HG02884 (cell line): ENCODE measurements around the gene COPS3.

Source experiments
- ATAC-seq: cut with Tn5 transposase; IDR thresholded peaks from one replicate; pipeline ENCODE4 v1.9.1; 2021; ENCODE audit warnings: mild to moderate bottlenecking, moderate library complexity; ENCODE audit not compliant: unreplicated experiment

COPS3 gene

DNA sequence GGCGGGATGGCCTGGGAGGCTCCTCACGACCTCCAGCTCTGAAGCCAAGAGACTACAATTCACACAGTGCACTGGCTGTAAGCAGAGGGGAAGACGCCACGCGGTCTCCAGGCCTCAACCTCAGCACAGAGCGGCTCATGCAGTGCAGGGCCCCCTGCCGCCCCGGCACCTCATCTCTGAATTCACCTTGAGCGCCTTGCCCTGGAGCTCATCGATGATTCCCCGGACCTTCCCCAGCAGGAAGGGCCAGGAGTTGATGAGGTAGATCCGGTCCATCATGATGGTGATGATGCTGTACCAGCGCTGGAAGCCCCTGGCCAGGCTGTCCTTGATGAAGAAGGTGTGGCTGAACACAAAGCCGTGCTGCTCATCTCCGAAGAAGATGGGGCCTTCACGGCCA is 57.3 kb downstream of the COPS3 start:
- ATAC-seq: no peak

DNA sequence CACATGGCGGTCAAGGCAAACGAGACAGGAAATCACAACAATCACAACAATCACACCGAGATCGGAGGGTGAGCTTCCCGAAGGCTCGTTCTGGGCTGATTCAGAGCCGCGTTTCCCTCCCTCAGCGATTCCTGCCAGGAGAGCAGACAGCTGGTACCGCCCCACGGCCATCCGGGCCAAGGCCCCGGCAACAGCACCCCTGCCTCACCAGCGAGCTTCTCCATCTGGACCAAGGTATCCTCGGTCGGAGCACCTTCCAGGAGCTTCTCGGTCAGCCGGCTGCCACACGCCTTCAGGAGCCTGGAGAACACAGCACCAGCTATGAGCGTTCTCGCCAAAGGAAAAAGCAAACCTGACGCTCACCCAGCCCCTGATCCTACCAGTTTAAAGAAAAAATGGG is 59.7 kb downstream of the COPS3 start:
- no peak for ATAC-seq

DNA sequence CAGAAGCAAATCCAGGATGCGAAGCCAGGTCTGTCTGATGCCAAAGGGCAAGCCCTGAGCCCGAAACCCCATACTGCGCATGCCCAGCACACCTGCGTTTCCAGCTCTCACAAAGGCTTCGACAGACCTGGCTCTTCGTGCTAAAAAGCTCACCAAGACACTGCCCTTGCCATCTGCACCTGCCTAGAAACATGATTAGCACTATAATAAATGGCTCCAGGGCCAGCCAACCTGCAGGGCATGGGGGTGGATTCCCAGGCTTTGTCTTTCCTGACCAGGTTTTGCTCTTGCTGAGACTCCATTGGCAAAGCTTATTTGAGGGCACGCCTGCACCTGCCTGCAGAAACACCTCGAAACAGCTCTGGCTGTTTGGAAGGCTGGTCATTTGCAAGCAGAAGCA is 60.5 kb downstream of the COPS3 start:
- ATAC-seq: no peak

DNA sequence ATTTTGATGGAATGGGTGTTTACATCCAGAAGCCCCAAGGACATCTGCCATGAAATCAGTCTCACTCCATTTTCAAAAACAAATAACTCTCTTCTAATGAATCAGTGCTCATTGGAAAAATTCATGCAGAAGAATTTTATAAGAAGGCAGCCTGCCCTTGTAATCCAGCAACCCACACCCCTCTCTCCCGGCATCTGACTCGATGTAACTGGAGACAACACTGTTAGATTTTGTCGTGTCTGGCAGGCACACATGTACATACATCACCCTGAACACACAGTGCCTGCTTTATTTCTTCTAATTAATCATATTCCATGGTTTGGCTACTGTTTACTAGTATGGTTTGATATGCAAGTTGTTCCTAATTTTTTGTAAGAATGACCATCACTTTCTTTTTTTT is 63.1 kb downstream of the COPS3 start:
- no peak for ATAC-seq

DNA sequence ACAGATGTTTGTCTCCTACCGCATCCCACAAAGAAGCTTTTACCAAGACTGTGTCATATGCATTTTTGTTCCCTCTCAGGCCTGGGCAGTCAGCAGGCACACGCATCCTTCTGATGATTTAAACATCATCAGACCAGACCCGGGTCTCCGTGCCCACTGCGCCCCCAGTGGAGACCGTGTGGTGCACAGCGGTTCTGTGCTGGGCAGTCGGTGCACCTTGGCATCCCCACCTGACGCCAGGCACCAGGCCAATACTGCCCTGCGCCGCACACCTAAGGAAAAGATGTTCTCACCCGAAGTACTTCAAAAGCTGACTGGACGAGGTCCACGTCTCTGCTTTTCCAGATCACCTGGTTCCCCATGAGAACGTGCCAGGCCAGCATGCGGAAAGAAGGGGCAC is 64.3 kb downstream of the COPS3 start:
- no peak for ATAC-seq

DNA sequence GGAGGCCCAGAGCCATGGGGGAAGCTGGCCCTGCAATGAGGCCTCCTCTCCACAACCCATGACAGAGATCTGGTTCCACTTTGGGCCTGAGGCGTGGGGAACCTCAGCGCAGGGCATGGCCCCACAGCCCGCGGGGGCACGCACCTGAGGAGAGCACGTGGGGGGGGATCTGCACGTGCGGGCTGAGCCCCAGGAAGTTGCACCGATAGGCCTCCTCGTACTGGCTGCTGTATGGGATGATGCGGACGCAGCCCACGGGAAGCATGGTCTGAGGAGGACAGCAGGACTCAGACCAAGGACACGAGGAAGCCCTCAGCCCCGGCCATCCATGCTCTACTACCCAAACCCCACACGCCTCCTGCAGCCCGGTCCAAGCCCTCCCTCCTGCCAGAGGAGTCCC is 64.8 kb downstream of the COPS3 start:
- ATAC-seq: no peak

DNA sequence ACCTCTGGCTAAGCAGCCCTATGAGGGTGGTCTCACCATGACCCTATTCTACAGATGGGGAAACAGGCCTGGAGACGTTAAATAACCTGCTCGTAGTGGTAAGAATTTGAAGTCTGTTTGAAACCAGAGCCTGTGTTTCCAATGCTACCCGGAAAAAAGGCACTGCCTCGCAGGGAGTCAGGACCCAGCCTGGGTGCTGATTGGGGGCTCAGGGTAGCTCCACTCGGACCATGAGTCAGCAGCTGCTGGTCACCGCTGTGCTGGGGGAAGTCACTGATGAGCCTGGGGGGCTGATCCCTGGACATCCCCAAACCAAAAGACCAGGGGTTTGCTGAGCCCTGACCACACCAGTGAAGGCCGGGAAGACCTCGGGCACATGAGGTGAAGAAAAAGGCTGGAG is 65.5 kb downstream of the COPS3 start:
- ATAC-seq: no peak

DNA sequence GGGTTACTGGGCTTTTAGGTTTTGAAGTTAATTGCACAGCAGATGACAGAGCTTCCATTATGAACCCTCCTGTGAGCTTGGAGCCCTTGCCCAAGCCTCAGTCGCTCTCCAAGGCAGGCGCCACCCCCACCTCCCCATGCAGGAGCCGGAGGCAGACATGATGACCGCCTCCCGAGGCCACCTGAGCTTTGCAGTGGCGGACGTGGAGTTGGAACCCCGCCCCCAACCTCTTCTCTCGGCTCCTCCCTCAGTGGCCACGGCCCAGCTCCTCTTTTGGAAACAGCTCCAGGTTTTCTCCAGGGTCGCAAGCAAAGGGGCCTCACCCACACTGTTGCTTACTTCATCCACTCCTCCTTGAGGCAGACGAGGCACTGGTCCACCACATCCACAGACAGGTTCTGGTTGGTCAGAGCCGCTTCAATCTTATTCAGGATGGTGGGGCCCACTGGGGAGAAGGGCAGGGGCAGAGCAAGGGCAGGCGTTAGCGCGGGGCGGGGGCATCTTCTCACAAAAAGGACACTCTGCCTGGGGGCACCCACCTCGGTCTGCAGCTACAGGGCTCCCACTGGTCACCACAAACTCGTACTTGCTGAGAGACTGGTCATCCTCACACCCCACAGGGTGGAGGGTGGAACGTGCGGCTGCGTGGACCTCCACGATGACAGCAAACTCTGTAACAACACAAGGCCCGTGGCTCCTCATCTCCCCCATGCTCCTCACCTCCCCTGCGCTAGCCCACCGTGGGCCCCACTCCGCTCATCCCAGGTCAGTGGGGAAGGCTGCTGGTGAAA is 66.2 kb downstream of the COPS3 start:
- ATAC-seq: no peak

DNA sequence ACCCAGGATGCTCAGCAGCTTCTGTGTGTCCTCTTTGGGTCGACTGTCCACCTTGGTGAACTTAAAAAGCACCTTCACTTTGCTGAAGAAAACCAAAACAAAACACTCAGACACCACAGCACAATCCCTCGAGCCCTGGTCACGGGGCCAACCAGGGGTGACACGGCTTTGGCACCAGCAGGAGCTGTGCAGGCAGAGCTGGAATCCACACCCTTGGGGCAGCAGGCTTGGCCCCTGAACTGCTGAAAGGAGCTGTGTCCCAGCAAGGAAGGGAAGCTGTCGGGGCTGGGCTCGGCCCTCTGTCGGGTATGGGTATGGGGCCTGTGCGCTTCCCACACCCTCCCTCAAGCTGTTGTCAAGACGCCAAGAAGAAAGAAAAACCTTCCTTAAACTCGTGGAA is 67.3 kb downstream of the COPS3 start:
- no peak for ATAC-seq

DNA sequence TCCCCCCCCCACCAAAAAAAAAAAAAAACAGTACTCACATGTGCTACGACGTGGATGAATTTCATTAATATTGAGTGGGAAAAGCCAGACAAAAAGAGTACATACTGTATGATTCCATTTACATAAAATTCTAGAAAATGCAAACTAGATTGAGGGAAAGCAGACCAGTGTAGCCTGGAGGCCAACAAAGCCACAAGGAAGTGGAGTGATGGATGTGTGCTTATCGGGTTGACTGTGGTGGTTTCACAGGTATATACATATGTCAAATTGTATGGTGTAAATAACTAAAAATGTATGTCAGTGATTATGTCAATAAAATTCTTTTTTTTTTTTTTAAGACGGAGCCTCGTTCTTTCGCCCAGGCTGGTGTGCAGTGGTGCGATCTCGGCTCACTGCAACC is 73.0 kb downstream of the COPS3 start:
- no peak for ATAC-seq

DNA sequence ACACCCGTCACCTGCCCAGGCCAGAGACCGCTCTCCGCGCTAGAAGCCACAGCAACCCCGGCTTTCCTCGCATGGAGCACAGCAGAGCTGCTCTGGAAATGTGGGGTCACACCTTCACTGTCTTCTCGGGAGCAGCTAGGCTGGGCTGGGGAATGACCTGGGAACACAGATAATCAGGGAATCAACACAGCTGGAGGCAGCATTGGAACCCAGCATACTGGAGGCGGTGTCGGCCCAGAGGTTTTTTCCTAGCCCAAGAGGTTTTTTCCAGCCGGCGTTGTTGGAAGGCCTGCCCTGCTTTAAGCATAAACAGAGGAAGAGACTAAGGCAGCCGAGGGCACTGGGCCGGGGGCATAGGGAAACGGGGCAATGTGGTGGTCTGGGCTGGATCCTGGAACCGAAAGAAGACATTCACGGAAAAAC is 74.1 kb downstream of the COPS3 start:
- ATAC-seq: no peak

DNA sequence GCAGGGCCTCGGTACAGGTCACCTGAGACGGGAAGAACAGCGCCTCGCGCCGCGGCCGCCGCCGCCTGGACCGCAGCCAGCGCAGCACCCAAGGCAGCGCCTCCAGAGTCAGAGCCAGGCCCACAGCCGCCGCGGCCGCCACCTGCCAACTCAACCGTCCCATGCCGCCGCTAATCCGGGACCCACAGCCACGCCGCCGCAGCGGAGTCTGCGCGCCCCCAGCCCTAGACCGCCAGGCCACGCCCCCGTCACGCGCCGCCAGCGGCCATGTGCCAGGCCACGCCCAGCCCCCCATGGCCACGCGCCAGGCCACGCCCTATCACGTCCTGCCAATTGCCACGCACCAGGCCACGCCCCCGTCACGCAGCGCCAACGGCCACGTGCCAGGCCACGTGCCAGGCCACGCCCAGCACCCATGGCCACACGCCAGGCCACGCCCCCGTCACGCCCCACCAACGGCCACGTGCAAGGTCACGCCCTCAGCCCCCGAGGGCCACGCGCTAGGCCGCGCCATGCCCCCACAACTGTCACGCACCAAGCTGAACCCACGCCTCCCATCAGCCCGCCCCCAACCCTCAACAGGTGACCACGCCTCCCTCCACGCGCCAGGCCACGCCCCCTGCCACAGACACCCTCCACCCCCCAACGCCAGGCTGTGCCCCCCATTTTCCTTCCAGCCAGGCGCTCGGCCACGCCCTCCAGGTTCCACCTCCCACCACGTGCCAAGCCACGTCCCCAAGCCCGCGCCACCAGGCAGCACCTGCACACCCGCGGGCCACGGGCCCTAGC is 74.7 kb downstream of the COPS3 start, which contains the start of gene PLD6:
Gene PLD6 (minus strand): TSS at position 210 of the 789 bp plus-strand sequence. CDS start 47 bp downstream, at position 163.
- peak; percentile 41 for ATAC-seq

DNA sequence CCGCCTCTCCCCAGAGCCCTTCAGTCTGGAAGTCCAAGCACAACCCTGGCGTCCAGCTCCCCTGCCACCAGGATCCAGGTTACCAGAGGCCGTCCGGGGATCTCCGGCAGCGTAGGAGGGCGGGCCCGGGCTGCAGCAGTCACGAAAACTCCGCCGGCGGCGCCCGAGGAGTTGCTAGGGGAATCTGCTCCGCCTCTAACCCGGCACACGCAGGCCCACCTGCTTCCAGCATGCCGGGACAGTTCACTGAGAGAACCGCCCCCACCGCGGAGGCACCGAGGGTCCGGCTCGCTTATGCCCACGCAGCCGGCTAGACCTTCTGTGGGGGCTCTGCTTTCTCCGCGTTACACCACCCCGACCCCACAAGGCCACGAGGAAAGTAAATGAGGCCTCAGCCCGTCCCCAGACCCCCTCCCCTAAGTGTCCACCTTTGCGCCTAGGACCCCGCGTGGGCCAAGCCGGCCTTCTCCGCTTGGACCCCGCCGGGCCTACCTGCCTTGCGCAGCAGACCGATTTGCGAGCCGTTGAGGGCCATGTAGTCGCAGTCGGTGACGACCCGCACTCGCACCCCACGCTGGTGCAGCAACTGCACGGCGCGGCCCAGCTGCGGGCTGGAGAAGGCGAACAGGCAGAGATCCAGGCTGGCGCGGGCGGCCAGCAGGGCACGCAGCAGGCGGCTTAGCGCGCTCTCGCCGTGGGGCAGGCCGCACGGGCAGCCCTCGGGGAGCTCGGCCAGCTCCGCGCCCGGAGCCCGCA is 75.5 kb downstream of the COPS3 start:
- peak; percentile 27 for ATAC-seq

DNA sequence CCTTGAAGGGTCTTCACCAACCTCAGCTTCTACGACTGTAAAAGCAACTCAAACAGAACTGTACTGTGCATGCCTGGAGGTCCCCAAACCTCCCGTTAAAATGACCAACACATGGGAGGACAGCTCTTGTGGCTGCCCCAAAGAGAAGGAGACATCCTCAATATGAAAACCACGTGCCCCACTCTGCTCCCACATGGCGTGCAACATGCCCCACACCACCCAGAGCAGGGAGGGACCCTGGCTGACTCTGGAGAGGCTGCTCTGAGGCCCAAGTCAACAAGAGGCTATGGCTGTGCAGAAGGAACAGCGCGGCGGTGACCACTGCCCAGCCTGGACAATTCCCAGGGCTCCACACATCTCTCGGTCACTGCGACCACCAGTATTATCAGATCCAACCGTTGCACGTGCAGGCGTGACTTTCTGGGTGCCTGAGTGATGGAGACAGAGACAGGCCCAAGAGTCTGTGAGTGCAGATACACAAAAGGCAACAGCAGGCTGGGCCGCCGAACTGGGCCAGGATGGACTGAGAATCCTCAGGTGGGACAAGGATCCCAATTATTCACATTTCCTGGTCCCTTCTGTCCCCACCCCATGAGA is 76.3 kb downstream of the COPS3 start:
- no peak for ATAC-seq

DNA sequence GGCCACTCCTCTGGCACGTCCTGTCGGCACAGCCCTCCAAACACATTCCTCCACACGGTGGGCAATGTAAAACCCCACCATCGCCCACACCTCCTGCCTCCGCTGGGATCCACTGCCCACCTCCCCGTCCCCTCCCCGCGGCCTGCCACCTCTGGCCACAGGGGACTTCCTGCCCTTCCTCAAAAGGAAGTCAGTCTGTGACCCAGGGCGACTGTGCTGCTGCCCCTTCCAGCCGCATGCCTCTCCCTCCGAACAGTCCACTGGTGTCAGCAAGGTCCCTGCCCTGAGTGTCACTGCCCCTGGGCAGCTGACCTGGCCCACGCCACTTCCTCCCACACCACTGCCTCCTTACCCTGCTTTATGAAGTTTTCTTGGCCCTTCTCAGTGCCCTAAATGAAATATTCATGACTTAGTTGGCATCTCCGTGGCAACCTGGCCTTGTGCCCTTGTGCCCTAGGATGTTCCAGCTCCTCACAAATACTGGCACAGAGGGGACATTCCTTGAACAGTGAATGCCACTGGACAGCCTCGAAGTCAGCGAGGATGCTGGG is 76.9 kb downstream of the COPS3 start:
- ATAC-seq: no peak

DNA sequence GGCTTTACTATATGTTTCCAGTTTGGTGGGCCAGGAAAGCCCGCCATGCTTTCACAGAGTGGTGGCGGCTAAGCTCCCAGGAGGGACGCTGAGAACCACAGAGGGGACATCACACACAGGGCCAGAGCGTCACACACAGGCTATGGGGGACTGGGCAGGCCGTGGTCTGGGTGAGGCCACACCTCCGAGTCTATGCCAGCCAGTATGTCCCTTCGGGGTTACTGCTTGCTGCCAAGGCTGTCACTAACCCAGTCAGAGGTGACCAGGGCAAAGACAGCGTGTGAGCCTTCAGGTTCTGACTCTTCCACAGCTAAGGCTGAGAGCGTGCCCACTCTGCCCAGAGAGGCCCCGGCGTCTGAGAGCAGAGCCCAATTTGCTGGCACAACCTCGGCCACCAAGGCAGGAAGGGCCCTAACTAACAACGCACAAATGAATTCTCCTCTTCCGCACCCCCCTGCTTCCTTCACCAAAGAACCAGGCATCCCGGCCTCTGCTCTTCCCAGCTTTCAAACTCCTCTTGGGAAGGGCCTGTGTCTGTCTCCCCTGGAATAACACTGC is 77.8 kb downstream of the COPS3 start:
- no peak for ATAC-seq

DNA sequence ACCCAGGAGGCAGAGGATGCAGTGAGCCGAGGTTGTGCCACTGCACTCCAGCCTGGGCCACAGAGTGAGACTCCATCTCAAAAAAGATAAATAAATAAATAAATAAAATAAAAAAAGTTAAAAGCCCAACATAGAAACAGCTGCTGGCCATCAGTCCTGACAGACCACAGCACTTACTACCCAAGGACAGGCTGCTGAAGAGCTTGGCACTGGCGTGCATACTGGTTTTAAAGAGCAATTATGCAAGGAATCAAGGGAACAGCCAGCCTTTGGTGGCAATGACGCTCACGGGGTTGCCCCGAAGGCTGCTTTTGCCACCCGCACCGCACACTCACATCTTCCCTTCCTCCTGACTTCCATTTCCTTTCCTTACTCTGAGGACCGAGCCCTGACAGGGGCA is 79.1 kb downstream of the COPS3 start:
- no peak for ATAC-seq

DNA sequence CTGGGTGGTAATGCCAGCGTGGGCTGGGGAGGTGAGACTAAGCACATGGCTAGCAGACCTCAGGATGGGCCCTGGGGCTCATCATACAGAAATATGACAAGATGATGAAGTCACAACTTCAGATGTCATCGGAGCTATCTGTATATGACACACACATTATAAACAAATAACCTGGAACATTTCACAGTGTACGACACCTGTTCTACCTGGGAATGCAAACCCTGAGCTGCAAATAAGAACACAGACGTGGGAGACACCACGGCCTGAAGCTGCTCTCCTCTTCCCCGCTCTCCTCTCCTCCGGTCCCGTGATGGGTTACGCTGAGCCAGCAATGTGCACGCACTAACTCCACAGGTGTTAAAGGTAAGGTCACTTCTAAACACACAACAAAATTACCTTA is 79.8 kb downstream of the COPS3 start:
- ATAC-seq: no peak

DNA sequence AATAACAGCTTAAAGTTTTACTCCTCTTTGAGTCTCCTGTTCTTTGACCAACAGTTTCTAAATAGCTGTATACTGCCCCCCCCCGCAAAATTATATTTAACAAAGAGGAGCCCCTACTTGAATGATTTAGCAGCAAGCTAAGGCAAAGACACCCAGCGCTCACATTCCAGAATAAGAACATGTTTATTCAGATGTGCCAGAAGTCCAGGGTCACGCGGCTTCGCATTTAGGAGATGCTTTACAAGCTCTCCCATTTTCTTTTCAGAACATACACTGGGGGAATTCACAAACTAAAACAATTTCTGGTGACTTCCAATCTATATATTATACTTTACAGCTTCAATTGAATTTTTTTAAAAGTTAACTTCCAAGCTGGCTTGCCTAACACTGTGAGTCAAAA is 80.2 kb downstream of the COPS3 start:
- no peak for ATAC-seq

DNA sequence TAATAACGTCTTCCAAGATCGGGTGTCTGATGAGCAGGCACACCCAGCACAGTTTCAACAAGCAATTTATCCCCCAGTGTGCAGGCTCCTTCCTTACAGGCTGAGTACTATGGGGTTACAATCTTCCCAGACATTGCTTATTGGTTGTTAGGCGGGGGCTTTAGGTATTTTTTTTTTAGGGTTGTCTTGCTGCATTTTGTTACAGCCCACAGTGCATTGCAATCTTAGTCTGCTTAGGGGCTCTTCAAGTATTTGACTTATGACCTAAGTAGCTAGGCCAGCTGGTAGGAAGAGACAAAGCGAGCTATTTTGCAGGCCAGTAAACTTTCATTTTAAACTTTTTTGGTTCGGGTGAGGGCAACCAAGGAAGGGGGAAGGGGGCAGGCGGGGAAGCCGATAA is 80.7 kb downstream of the COPS3 start:
- ATAC-seq: no peak

DNA sequence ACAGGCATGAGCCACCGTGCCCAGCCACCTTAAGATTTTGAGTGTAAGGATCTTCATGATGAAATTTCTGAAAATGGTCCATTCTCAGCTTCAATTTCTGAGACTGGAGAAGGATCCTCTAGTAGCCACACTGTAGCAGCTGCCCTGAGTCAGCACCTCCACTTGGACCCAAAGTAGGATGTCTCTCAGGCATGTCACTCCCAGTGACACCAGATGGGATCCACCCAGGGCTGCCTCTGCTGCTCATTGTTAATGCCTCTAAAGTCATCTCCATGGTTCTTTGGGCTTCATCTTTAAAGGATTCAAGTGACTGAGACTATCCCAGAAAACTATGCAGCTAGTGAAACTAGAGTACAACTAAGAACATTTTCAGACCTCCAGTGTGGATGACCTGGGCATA is 82.8 kb downstream of the COPS3 start:
- ATAC-seq: no peak
